Panc1 (cell line): Measurements from ENCODE around the gene ZBTB45. TPM values are rescaled to one million over a fixed set of nuclear protein-coding genes. Genes with fewer than 3 reads are reported as not detected.

ENCODE experiments used
- ATAC-seq: fragments of 200-7000 bp; cut with Tn5 transposase; 2 replicates; pipeline ENCODE4 v1.9.1; 2020; ENCODE audit warnings: mild to moderate bottlenecking, moderate library complexity
- BruUV-seq: library from RNA; stranded (reverse); fragments of 400-500 nt; replicated peaks from 2 replicates; lab custom pipeline; 2021; lab: Mats Ljungman, UMichigan
- CTCF ChIA-PET: fragments of 300-600 bp; sonication (Branson Sonifier 250); formaldehyde crosslinking; loops from one replicate; lab custom pipeline; 2022; ENCODE audit warnings: antibody characterized with exemption; lab: Charles Lee
- POLR2A ChIA-PET: fragments of 300-600 bp; sonication (Branson Sonifier 250); formaldehyde crosslinking; loops from one replicate; lab custom pipeline; 2022; ENCODE audit warnings: antibody characterized with exemption; lab: Charles Lee
- DNase-seq: peaks from one replicate; pipeline ENCODE4 v3.0.0-alpha.2; 2010; ENCODE audit warnings: low read depth, low spot score
- H3K27ac ChIP-seq: 2 replicates; pipeline ENCODE4 v1.5.1; 2011; ENCODE audit warnings: mild to moderate bottlenecking, low read length, inconsistent platforms
- H3K27me3 ChIP-seq: fragments of 200-500 bp; sonication (Bioruptor generic); 2 replicates; pipeline ENCODE4 v1.6.0; 2014; ENCODE audit warnings: low read length, inconsistent platforms; ENCODE audit not compliant: control insufficient read depth, insufficient read depth
- H3K36me3 ChIP-seq: fragments of 200-500 bp; sonication (Bioruptor generic); 2 replicates; pipeline ENCODE4 v1.5.1; 2014; ENCODE audit warnings: inconsistent platforms, mild to moderate bottlenecking, low read length, moderate library complexity; ENCODE audit not compliant: control insufficient read depth, insufficient read depth
- H3K4me1 ChIP-seq: 2 replicates; pipeline ENCODE4 v1.5.1; 2011; ENCODE audit warnings: inconsistent platforms, mild to moderate bottlenecking, low read length, moderate library complexity; ENCODE audit not compliant: control insufficient read depth, insufficient read depth
- H3K4me3 ChIP-seq, 2 experiments: 2 replicates each; pipeline ENCODE4 v1.5.1; 2011 to 2012; ENCODE audit warnings: low read depth in 2 of 2, low read length in 2 of 2, mild to moderate bottlenecking in 2 of 2, inconsistent platforms in 1 of 2, moderate library complexity in 1 of 2
- H3K9me3 ChIP-seq: fragments of 200-500 bp; sonication (Bioruptor generic); 2 replicates; pipeline ENCODE4 v1.5.1; 2014; ENCODE audit warnings: low read depth, mild to moderate bottlenecking, inconsistent platforms, low read length, moderate library complexity; ENCODE audit not compliant: control insufficient read depth, insufficient read depth
- POLR2AphosphoS5 ChIP-seq: IDR thresholded peaks from 2 replicates; pipeline ENCODE4 v1.6.1; 2012; ENCODE audit warnings: mild to moderate bottlenecking, low read depth, low read length, moderate library complexity
- REST ChIP-seq, 2 experiments: IDR thresholded peaks; 2 replicates each; pipeline ENCODE4 v1.6.1; 2011 to 2012; ENCODE audit warnings: low read depth in 2 of 2, control low read depth in 1 of 2, low read length in 1 of 2, mild to moderate bottlenecking in 1 of 2, moderate library complexity in 1 of 2; ENCODE audit not compliant: insufficient read depth in 1 of 2
- SIN3A ChIP-seq: IDR thresholded peaks from 2 replicates; pipeline ENCODE4 v1.6.1; 2012; ENCODE audit warnings: low read depth, mild to moderate bottlenecking, low read length, moderate library complexity, borderline replicate concordance; ENCODE audit not compliant: insufficient read depth
- TCF7L2 ChIP-seq: IDR thresholded peaks from 2 replicates; pipeline ENCODE4 v1.6.1; 2011; ENCODE audit warnings: mild to moderate bottlenecking, low read depth, low read length, inconsistent platforms
- in situ Hi-C: cut with HindIII; loops from 2 replicates; pipeline ENCODE4 v1.10.0; 2016; ENCODE audit warnings: low sequenced_read_pairs, low pct_unique_long_range_greater_than_20kb
- intact Hi-C: fragments of 100-400 bp; cut with micrococcal nuclease; formaldehyde crosslinking; loops from one replicate; pipeline ENCODE4 v1.10.0; 2022; ENCODE audit not compliant: unreplicated experiment
- total RNA-seq: library from RNA; stranded (reverse); gene quantifications from one replicate; pipeline ENCODE4 v1.2.1, GENCODE V29; 2021; ENCODE audit not compliant: unreplicated experiment
- TF ChIP-seq, protein P1 (sequence below): fragments of 450-650 bp; IDR thresholded peaks from 2 replicates; pipeline ENCODE4 v1.5.1; 2017; ENCODE audit warnings: mild to moderate bottlenecking

Gene ZBTB45
- total RNA-seq, 1 experiment from 2014 or later = 24.7 TPM

GRCh38 chr19:58538257-58539168 lies 18.9 kb upstream of the ZBTB45 start:
- Histone ChIP-seq H3K27me3 (peaks cover 4% of the 10 kb centered on the region), H3K27ac (peak overlapping the region; percentile 18), H3K4me1 (peaks cover 3% of the 10 kb centered on the region; the same call in 1 of the 2 replicates), H3K4me3 (peak overlapping the region; percentile 43 to 53), H3K9me3 (no peaks in the 10 kb centered on the region), H3K36me3 (no peaks in the 10 kb centered on the region)
- ATAC-seq = peak; percentile 87
- intact Hi-C loops (no loop called here), in situ Hi-C loops (no loop called here)
- POLR2A ChIA-PET = interaction anchor here (0.5 to 0.6 kb wide), 2 partner anchors 10 to 35 kb away, joined by 5 to 7 read pairs; no protein-coding TSS in a partner anchor
- CTCF ChIA-PET = interaction anchor here (0.6 kb wide), 1 partner anchor 9 kb away, joined by 4 read pairs; no protein-coding TSS in a partner anchor
- no peak for TF ChIP-seq REST (IDR thresholded peaks at IDR 0.05; ENCODE audit: insufficient read depth in 1 of 2, low read depth in 2 of 2, low read length in 1 of 2)
- TF ChIP-seq TCF7L2 = peak; percentile 30; the same call in 1 of the 2 replicates
- no peak for TF ChIP-seq POLR2AphosphoS5
- no peak for DNase-seq
- no TSS peak for BruUV-seq

GRCh38 chr19:58536852-58537798 lies 17.5 kb upstream of the ZBTB45 start:
- in situ Hi-C loops (no loop called here), intact Hi-C loops (no loop called here)
- TF ChIP-seq REST (IDR thresholded peaks at IDR 0.05; ENCODE audit: insufficient read depth in 1 of 2, low read depth in 2 of 2, low read length in 1 of 2) (no peak), POLR2AphosphoS5 (no peak), TCF7L2 (no peak), SIN3A (no peak)
- TF ChIP-seq, protein P1, sequence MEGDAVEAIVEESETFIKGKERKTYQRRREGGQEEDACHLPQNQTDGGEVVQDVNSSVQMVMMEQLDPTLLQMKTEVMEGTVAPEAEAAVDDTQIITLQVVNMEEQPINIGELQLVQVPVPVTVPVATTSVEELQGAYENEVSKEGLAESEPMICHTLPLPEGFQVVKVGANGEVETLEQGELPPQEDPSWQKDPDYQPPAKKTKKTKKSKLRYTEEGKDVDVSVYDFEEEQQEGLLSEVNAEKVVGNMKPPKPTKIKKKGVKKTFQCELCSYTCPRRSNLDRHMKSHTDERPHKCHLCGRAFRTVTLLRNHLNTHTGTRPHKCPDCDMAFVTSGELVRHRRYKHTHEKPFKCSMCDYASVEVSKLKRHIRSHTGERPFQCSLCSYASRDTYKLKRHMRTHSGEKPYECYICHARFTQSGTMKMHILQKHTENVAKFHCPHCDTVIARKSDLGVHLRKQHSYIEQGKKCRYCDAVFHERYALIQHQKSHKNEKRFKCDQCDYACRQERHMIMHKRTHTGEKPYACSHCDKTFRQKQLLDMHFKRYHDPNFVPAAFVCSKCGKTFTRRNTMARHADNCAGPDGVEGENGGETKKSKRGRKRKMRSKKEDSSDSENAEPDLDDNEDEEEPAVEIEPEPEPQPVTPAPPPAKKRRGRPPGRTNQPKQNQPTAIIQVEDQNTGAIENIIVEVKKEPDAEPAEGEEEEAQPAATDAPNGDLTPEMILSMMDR = no peak
- H3K36me3 ChIP-seq = no peaks in the 10 kb centered on the region
- no peak for DNase-seq
- H3K27me3 ChIP-seq = no peaks in the 10 kb centered on the region; the same call in none of the 2 replicates
- BruUV-seq = no TSS peak
- H3K4me1 ChIP-seq = peaks cover 3% of the 10 kb centered on the region; the same call in 1 of the 2 replicates
- no peak overlapping the region for H3K4me3 ChIP-seq
- peak; percentile 33 for ATAC-seq
- H3K27ac ChIP-seq = no peak overlapping the region
- CTCF ChIA-PET = no interaction called here
- POLR2A ChIA-PET = interaction anchor here (0.6 kb wide), 1 partner anchor 37 kb away, joined by 7 read pairs; no protein-coding TSS in a partner anchor
- no peaks in the 10 kb centered on the region for H3K9me3 ChIP-seq
